PC-3 (cell line): ENCODE data around the gene FGF12. TPM values are rescaled to one million over a fixed set of nuclear protein-coding genes. Genes with fewer than 3 reads are reported as not detected.

Experiments
- ATAC-seq: fragments of 200-7000 bp; cut with Tn5 transposase; 2 replicates; pipeline ENCODE4 v1.9.1; 2020; ENCODE audit warnings: mild to moderate bottlenecking, moderate library complexity
- BruUV-seq: library from RNA; stranded (reverse); fragments of 400-500 nt; replicated peaks from 2 replicates; lab custom pipeline; 2021; lab: Mats Ljungman, UMichigan
- CTCF ChIA-PET: fragments of 300-600 bp; sonication (Branson Sonifier 250); formaldehyde crosslinking; loops from one replicate; lab custom pipeline; 2022; ENCODE audit warnings: antibody characterized with exemption; lab: Charles Lee
- POLR2A ChIA-PET: fragments of 300-600 bp; sonication (Branson Sonifier 250); formaldehyde crosslinking; loops from one replicate; lab custom pipeline; 2022; ENCODE audit warnings: antibody characterized with exemption; ENCODE audit not compliant: unreplicated experiment; lab: Charles Lee
- DNase-seq: peaks from one replicate; pipeline ENCODE4 v3.0.0-alpha.2; 2015
- H2AFZ ChIP-seq: fragments of 300-600 bp; sonication (generic); 2 replicates; pipeline ENCODE4 v1.6.0; 2016; ENCODE audit warnings: antibody characterized with exemption, low read length
- H3F3A ChIP-seq: fragments of 300-600 bp; sonication (generic); one replicate; pipeline ENCODE4 v1.6.0; 2017; ENCODE audit warnings: antibody characterized with exemption, low read length, control low read depth, mild to moderate bottlenecking; ENCODE audit not compliant: unreplicated experiment
- H3K27ac ChIP-seq: fragments of 300-600 bp; sonication (generic); 2 replicates; pipeline ENCODE4 v1.5.1; 2016; ENCODE audit warnings: mild to moderate bottlenecking, low read length
- H3K27me3 ChIP-seq: fragments of 300-600 bp; sonication (generic); 2 replicates; pipeline ENCODE4 v1.6.1; 2016; ENCODE audit warnings: low read length, mixed read lengths
- H3K36me3 ChIP-seq: fragments of 300-600 bp; sonication (generic); 2 replicates; pipeline ENCODE4 v1.6.1; 2016; ENCODE audit warnings: low read depth, mixed run types, low read length, mixed read lengths
- H3K4me1 ChIP-seq: fragments of 300-600 bp; sonication (generic); 2 replicates; pipeline ENCODE4 v1.5.1; 2016; ENCODE audit warnings: low read length; ENCODE audit not compliant: insufficient read depth
- H3K4me2 ChIP-seq: fragments of 300-600 bp; sonication (generic); 2 replicates; pipeline ENCODE4 v1.6.0; 2016; ENCODE audit warnings: low read length
- H3K4me3 ChIP-seq: fragments of 300-600 bp; sonication (generic); 2 replicates; pipeline ENCODE4 v1.5.1; 2016; ENCODE audit warnings: mild to moderate bottlenecking, low read length, mixed read lengths
- H3K79me2 ChIP-seq: fragments of 300-600 bp; sonication (generic); 2 replicates; pipeline ENCODE4 v1.6.1; 2017; ENCODE audit warnings: low read length, mixed read lengths
- H3K9ac ChIP-seq: fragments of 300-600 bp; sonication (generic); 2 replicates; pipeline ENCODE4 v1.6.0; 2016; ENCODE audit warnings: mild to moderate bottlenecking, low read length
- H3K9me2 ChIP-seq: fragments of 300-600 bp; sonication (generic); replicated peaks from 2 replicates; pipeline ENCODE4 v1.6.1; 2016; ENCODE audit warnings: mixed run types, low read length, mixed read lengths
- H3K9me3 ChIP-seq: fragments of 300-600 bp; sonication (generic); 2 replicates; pipeline ENCODE4 v1.6.1; 2016; ENCODE audit warnings: low read length, mixed read lengths
- H4K20me1 ChIP-seq: fragments of 300-600 bp; sonication (generic); 2 replicates; pipeline ENCODE4 v1.6.1; 2016; ENCODE audit warnings: low read length, mixed read lengths
- EZH2 ChIP-seq: fragments of 300-600 bp; sonication (generic); IDR thresholded peaks from one replicate; pipeline ENCODE4 v1.6.1; 2017; ENCODE audit warnings: antibody characterized with exemption, mild to moderate bottlenecking, low read length; ENCODE audit not compliant: unreplicated experiment
- EZH2phosphoT487 ChIP-seq: fragments of 300-600 bp; sonication (generic); IDR thresholded peaks from 2 replicates; pipeline ENCODE4 v1.6.1; 2018; ENCODE audit warnings: mild to moderate bottlenecking, antibody characterized with exemption, low read length, borderline replicate concordance
- intact Hi-C: fragments of 100-400 bp; cut with micrococcal nuclease; formaldehyde crosslinking; loops from 2 replicates; pipeline ENCODE4 v1.9.0; 2023
- total RNA-seq: library from RNA; depleted of rRNA; stranded (reverse); fragments of >200 nt; gene quantifications from 2 replicates; pipeline ENCODE4 v1.2.3, GENCODE V29; 2014
- TF ChIP-seq, protein P1 (sequence below): fragments of 300-600 bp; sonication (generic); conservative IDR thresholded peaks from 2 replicates; pipeline ENCODE4 v1.5.1; 2017; ENCODE audit warnings: antibody characterized with exemption, low read depth, mild to moderate bottlenecking, low read length

FGF12 gene
- total RNA-seq, 1 experiment from 2014 or later: not detected

DNA sequence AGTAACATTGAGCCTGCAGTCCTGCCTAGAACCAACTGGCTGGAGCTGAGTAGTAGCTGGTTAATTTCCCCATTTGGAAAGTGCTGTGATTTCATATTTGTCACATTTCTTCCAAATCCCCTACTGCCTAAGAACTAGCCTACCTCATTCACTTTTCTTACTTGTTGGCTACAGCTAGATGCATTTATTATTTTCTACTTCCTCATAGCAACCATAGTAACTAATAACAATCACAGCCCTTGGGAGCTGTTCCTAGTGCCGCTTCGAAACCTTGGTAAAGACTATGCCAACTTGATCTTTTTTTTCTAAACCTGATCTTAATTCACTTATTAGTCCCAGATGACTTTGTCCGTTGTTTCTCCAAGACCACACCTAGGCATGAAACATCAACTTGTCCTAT lies 240.3 kb downstream of the FGF12 start:
- DNase-seq (no peak), ATAC-seq (no peak)
- no peak for TF ChIP-seq EZH2
- TF ChIP-seq EZH2phosphoT487: no peak
- Histone ChIP-seq H3K36me3 (no peaks in the 10 kb centered on the region), H3K9ac (no peak overlapping the region), H3K4me3 (no peak overlapping the region), H3K4me1 (peaks cover 9% of the 10 kb centered on the region), H3K27me3 (peaks cover 60% of the 10 kb centered on the region), H2AFZ (no peak overlapping the region), H3K9me2 (no peaks in the 10 kb centered on the region), H4K20me1 (no peaks in the 10 kb centered on the region), H3K27ac (no peak overlapping the region), H3K4me2 (no peak overlapping the region), H3F3A (no peaks in the 10 kb centered on the region), H3K9me3 (no peaks in the 10 kb centered on the region), H3K79me2 (no peaks in the 10 kb centered on the region)
- intact Hi-C loops: no loop called here
- POLR2A ChIA-PET: no interaction called here
- no TSS peak for BruUV-seq
- CTCF ChIA-PET: no interaction called here

DNA sequence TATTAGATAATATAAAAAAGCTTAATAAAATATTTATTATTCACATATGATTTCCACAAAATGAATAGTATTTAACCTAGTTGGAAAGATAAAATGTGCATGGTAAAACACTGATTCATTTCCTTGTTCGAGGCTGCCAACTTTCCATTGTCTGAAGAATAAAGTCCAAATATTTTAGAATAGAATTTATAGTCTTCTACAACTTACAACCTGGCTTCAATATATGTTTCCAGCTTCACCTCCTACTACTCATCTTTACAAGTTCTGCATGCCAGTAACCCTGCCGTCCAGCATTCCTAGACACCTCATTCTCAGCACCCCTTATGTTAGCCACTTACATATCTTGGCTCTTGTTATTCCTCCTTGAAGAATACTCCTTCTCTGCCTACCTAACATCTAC lies 244.5 kb downstream of the FGF12 start:
- no peaks in the 10 kb centered on the region for H3K36me3 ChIP-seq
- H3K27ac ChIP-seq: no peak overlapping the region
- peak overlapping the region; percentile 49 for H3K4me2 ChIP-seq
- H3K9me2 ChIP-seq: no peaks in the 10 kb centered on the region
- H3K9ac ChIP-seq: no peak overlapping the region
- peaks cover 14% of the 10 kb centered on the region for H3K4me1 ChIP-seq
- H3K79me2 ChIP-seq: no peaks in the 10 kb centered on the region
- no TSS peak for BruUV-seq
- intact Hi-C loops: no loop called here
- no peaks in the 10 kb centered on the region for H4K20me1 ChIP-seq
- ChIA-PET CTCF (no interaction called here), POLR2A (no interaction called here)
- DNase-seq: peak; percentile 21
- H3F3A ChIP-seq: no peaks in the 10 kb centered on the region
- H3K9me3 ChIP-seq: no peaks in the 10 kb centered on the region
- ATAC-seq: peak; percentile 59
- no peak overlapping the region for H2AFZ ChIP-seq
- H3K4me3 ChIP-seq: 0 out of 2 replicates have a peak overlapping the region, but pooled peaks have one; percentile 33
- H3K27me3 ChIP-seq: peaks cover 46% of the 10 kb centered on the region
- TF ChIP-seq, protein P1, sequence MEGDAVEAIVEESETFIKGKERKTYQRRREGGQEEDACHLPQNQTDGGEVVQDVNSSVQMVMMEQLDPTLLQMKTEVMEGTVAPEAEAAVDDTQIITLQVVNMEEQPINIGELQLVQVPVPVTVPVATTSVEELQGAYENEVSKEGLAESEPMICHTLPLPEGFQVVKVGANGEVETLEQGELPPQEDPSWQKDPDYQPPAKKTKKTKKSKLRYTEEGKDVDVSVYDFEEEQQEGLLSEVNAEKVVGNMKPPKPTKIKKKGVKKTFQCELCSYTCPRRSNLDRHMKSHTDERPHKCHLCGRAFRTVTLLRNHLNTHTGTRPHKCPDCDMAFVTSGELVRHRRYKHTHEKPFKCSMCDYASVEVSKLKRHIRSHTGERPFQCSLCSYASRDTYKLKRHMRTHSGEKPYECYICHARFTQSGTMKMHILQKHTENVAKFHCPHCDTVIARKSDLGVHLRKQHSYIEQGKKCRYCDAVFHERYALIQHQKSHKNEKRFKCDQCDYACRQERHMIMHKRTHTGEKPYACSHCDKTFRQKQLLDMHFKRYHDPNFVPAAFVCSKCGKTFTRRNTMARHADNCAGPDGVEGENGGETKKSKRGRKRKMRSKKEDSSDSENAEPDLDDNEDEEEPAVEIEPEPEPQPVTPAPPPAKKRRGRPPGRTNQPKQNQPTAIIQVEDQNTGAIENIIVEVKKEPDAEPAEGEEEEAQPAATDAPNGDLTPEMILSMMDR: no peak
- TF ChIP-seq EZH2phosphoT487 (no peak), EZH2 (no peak)

DNA sequence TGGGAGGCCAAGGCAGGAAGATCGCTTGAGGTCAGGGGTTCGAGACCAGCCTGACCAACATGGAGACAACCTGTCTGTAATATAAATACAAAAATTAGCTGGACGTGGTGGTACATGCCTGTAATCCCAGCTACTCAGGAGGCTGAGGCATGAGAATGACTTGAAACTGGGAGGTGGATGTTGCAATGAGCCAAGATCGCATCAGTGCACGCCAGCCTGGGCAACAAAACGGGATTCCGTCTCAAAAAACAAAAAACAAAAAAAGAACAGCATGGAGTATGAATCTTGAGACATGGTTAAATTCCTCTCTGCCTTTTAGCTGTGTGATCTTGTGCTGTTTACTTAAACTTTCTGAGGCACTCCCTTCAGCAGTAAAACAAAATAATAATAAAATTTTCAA lies 244.9 kb downstream of the FGF12 start:
- Histone ChIP-seq H3F3A (no peaks in the 10 kb centered on the region), H3K27ac (no peak overlapping the region), H3K79me2 (no peaks in the 10 kb centered on the region), H3K4me2 (peak overlapping the region; percentile 29; the same call in 1 of the 2 replicates), H3K4me1 (peaks cover 14% of the 10 kb centered on the region), H2AFZ (no peak overlapping the region), H3K9ac (no peak overlapping the region), H3K4me3 (no peak overlapping the region), H4K20me1 (no peaks in the 10 kb centered on the region), H3K9me2 (no peaks in the 10 kb centered on the region), H3K27me3 (peaks cover 42% of the 10 kb centered on the region), H3K36me3 (no peaks in the 10 kb centered on the region), H3K9me3 (no peaks in the 10 kb centered on the region)
- ChIA-PET POLR2A (no interaction called here), CTCF (no interaction called here)
- peak; percentile 62; the same call in 1 of the 2 replicates for ATAC-seq
- TF ChIP-seq EZH2phosphoT487 (no peak), EZH2 (no peak)
- TF ChIP-seq, protein P1: no peak
- DNase-seq: no peak
- no TSS peak for BruUV-seq
- intact Hi-C loops: no loop called here
